GM19468 (cell line): ENCODE data around the gene MLF2.
"Not testable (repeated sequence)": the region's sequence is repeated elsewhere in the genome, so short reads cannot be mapped to it uniquely, and the experiment has no call there.

Source experiments
- ATAC-seq: cut with Tn5 transposase; IDR thresholded peaks from one replicate; pipeline ENCODE4 v1.9.1; 2021; ENCODE audit warnings: mild to moderate bottlenecking, moderate library complexity, moderate number of reproducible peaks; ENCODE audit not compliant: unreplicated experiment; ENCODE audit errors: extremely low read depth

Gene MLF2

DNA sequence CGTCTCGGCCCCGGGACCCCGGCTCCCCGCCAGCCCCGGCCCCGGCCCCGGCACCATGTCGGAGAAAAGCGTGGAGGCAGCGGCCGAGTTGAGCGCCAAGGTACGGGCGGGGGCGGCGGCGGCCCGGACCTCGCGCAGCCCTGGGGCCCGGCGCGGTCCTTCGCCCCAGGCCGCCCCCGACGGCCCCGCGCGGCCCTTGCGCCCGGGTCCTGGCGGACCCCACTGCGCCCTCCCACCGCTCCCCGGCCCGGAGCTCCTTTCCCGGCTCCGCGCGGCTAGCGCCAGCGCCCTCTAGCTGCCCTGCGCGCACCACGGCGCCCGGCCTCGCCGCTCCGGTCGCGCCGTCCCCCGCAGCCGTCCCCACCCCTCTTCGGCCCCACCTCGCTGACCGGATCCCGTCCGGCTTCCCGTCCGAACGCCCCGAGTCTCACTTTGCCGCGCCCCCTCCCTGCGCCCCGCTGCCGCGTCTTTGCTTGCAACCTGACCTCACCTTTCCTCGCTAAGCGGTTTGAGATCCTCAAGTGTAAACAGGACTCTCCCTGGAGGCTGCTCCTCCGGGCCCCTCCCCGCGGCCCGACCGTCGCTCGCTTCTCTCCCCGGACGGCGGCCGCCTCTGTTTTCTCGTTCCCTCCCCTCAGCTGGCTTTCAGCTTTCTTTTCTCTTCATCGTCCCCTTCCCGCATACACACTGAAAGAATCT, 13.9 kb upstream of the MLF2 start:
- ATAC-seq: no peak

DNA sequence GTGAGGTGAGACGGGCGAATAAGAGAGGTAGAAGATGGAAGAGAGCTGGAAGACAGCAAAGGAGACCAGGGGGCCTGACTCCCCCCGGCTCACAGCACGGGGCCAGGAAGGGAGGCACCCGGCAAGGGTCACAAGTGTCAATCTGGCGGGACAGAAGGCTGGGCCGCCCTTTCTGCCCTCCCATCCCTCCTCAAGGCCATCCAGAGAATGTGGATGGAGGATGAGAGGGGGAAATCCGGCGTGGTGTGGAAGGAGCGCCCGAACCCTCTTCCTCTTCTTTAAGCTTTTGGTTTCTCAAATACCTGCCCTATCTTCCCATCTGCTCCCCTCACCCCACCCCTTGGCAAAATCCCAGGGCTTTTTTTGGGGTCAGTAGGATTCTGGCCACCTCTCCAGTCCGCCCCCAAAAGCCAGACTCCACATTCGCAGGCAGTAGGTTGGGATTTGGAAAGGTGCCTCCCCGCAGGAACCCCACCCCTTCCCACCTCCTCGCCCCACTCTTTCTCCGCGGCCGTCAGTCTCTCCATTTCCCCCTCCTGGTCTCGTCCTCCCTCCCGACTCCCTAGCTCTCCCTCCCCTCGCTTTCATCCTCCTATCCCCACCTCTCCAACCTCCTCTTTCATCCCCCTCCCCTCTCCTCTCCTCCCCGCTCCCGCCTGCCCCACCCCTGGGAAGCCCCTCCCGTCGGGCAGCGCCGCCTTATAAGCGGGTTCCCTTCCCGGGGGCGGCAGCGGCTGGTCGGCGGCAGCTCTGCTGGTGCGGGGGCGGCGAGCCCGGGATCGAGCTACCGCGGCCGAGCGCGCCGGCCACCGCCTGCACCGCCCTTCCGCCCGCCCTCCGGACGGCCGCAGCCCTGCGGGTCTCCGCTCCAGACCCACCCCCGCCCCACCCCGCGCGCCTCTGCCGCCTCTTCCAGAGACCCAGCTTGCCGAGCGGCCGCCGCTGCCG, 13.0 kb upstream of the MLF2 start, which contains the start of gene PTMS:
TSS of gene PTMS (plus strand) at position 730 of the 948 bp plus-strand sequence. CDS start 343 bp downstream, outside the sequence.
- no peak for ATAC-seq

DNA sequence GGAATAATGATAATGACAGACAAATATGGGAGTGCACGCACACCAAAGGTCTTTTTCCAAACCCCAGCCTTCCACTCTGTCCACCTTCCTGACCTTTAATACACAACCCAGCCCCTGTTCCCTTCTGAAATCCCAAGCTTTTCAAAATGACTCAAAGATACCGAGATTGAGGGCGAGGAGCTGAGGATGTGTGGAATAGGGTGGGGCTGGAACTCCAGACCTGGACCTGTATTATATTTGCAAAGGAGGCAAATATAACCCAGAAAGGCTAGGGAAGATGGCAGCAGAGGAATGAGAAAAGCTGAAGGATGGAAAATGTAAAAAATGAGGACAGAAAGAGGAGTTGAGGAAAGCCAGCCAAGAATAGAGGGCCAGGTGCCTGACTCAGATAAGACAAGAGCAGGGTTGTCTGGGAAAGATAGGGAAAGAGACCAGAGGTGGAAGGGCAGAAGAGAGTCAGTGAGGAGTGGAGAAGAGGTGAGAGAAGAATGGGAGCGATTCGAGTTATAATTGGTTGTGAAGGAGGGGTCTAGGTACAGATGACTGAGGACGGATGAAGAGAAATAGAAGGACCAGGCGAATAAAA, 12.2 kb upstream of the MLF2 start:
- ATAC-seq: no peak

DNA sequence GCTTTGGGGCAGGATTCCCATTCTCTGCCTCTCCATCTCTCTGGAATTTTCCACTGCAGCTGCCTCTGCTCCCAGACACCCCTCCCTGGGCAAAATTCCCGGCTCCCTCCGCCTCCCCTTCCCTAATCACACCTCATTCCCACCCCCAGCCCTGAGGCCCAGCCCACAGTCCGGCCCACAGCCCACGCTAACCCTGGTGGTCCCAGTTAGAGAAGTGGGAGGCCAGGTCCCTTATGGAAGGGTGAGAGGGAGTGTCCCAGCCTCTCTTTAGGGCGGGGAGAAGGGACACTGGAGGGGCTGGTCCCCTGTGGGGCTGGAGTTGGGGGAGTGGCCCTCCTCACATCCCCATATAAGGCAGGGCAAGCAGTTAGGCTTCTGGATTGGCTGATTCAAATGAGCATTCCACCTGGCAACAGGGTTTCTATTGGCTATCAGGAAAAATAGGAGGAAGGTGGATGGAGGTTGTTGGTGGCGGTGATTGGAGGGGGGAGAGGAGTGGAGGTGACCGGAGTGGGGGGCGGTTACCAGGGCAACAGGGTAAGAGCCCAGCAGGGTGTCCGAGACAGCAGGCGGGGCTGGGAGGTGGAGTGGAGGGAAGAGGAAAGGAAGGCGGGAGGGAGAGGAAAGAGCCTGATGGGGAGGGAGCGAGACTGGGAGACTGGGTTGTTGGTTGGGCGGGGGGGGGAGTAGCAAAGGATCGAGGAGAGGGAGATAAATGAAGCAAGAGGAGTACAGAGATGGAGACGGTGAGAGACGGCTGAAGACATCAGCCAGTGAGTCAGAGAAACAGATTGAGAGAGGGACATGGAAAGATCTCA, 11.3 kb upstream of the MLF2 start:
- peak; percentile 66 for ATAC-seq

DNA sequence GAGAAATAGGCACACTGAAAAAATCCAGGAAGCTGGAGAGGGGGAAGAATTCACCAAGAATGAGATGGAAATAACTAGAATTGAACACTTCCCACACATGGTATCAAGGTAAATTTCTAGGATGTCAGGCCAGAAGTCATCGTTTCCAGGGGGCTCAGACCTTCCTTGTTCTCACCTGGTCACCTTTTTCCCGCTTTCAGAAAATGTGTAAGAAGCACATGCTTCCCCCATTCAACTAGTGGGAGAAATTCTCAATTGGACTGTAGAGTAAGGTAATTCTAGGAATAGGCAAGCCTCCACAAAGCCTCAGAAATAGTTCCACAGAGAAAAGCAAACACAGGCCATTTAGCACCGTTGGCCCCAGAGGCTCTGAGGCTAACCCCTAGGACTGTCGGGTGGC, 10.4 kb upstream of the MLF2 start:
- no peak for ATAC-seq

DNA sequence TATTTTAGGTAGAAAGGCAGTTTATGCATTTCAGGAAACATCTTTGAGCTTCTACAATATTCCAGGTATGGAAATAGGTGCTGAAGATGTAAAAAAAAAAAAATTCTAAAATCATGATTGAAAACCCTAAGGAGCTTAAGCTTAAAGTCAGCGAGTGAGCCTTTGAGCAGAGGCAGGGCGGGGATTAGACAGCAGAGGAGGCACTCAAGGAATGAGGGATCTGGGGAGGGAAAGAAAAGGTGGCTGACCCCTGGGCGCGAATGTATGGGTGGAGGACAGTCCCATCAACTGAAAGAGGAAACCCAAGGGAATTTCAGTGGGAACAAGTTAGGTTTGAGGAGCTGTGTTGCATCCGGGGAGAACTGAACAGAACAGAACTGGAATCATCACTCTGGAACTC, 6.8 kb upstream of the MLF2 start:
- no peak for ATAC-seq

DNA sequence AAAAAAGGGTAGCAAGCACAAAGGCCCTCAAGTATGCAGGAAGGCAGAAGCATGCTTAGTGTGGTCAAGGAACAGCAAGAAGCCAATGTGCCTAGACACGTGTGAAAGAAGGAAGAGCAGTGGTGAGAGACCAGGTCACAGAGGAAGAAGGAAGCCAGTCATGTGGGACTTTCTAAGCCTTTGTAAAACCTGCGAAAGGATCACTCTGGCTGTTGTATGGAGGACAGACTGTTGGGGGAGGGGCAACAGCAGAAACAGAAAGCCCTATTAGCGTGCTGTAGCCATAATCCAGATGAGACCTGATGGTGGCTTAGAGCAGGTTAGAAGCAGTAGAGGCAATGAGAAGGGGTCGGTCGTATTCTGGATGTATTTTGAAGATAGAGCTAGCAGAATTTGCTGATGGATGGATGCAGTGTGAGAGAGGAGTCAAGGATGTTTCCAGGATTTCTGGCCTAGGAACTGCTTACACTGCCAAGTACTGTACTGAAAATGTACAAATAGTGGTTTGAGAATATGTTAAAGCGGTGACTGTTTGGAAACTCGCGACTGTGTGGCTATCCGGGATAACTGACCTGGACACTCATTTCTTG, 5.7 kb upstream of the MLF2 start:
- ATAC-seq: no peak

DNA sequence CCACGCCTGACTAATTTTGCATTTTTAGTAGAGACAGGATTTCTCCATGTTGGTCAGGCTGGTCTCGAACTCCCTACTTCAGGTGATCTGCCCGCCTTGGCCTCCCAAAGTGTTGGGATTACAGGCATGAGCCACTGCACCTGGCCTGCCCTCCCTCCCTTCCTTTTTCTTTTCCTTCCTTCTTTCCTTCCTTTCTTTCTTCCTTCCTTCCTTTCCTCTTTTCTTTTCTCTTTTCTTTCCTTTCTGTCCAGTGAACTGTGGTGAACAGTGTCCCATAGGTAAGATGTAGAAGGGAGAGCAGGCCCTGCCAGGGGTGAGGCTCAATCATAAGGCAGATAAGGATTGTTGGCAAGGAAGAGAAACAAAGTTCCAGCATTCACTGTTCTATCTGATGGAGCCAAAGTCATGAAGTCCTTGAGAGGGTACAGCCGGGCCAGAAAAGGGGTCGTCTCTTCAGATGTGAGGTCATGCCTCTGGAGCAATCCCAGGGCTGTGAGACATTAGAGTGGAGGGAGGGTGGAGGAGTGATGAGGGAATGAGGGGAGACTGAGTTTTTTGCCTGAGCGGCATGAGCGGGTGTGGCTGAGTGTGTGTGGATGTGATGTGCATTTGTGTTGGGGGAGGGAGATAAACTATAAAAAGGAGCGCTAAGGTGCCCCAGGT, 4.2 kb upstream of the MLF2 start:
- no peak for ATAC-seq

DNA sequence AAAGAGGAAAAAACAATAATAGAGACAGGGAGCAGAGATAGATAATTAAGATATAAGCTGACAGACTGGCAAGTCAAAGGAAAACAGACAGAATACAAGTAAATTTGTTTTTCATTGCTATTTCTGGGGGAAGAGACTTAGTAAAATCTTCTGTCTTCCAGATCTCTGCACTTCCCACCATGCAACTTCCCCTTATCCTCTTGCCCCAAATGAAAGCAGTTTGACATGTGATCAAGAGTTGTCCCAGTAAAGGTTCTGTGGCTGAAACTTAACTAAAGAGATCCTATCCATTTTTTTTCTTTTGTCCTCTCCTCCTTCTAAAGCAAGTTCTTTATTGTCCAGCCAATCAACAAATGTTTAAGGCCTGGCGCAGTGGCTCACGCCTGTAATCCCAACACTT, 1.5 kb upstream of the MLF2 start:
- no peak for ATAC-seq

DNA sequence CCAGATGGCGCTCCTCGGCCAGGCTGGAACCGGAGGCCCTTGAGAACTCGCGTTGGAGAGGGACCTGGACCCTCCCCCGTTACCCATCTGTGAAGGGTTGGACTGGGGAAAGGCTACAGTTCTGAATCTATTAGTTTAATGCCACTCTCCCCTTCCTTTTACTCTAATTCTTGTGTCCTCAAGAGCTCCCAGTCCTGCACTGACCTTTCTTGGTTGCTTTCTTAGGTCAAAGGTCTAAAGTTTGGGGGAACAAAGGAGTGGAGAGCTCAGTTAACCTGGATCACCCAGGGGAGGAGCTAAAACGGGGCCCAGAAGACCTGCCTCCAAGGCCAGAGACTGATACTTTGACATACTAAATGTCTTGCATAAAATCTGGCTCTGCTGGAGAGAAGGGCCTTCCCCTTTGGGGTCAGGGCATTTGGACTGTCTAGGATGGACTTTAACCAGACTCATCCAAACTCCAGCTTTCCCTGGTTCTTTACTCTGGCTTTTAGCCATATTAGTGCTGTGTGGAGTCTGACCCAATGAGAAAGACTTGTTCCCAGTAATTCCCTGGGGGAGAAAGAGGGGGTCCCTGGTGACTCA, 923 bp upstream of the MLF2 start:
- ATAC-seq: no peak

DNA sequence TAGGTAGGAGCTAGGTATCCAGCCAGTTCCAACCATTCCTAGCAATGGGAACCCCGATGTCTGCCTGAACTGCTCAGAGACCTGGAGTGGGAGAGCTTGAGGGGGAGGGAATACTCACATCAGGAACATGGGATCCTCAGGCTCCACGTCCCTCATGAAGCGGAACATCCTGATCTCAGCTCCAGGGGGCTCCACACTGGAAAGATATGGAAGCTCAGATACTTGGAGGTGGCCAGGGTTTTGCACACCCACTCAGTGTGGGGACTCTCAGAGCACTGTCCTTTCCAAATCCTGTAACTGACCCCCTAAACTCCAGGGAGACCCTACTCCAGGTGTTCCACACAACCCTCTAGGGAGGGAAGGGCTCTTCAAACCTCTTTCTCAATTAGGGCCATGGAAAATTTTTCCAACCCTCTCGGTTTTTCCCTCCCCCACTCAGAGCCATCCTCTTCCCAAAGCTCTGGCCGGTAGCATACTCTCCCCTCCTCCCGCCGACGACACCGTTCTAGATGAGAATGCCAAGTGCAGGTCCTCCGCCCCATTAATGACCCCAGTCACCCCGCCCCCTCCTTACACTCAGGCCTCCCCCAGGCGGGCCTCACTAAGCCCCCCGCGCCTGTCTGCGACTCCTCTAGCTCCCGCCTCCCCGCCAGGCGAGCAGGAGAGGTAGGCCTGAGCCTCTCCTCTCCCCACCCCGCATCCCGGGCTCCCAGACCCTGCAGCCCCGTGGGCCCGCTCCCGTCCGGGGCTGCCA, 597 bp downstream of the MLF2 start:
- no peak for ATAC-seq

DNA sequence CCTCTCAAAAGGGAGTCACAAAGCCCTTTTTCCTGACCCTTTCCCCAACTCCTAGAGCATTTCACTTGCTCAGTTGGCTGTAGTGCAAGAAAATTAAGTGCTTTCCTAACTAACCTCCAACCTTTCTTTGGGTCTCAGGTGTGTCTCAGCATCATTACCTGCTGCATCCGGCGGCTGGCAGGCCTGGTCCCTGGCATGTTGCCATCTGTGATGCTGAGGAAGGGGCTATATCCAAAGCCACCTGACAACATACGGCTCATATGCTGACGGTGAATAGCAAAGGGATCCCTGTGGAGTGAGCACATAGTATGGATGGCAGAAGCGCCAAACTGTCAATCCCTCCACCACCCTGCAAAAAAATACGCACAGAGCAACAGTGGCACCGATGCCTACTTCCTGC, 1.2 kb downstream of the MLF2 start:
- ATAC-seq: no peak

DNA sequence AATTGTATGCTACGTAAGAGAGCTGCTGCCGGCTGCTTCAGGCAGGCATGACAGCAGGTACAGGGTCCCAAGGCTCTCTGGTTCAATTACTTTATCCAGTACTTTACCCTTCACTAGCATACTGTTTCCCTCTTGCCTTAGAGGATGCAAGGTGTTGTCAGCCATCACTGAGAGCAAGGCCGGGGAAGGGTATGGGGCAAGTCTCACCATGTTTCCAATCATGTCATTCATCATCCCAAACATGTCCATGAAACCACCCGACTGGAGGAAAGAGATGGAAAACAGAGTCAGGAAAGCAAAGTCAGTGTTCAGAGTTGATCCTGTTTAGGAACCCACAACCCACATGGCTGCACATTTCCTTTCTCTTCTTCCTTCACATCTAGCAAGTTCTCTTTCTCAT, 2.4 kb downstream of the MLF2 start:
- ATAC-seq: no peak

DNA sequence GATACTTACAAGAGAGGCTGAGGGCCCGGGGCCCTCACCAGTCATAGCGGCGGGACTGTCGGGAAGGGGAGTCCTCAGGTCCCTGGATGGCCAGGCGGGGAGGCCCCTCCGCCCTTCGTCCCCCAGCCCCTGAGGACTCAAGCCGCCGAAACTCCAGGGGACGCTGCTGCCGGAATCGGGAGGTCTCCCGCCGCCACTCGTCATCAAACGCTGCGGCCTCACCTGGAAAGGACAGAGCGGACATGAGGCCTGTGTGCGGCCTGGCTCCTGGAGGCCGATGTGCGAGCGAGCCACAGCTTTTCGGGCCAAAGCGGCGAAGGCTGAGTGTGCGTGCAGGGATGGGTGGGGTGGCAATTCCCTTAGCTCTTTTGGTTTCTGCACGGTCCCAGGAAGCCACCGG, 4.2 kb downstream of the MLF2 start:
- no peak for ATAC-seq

DNA sequence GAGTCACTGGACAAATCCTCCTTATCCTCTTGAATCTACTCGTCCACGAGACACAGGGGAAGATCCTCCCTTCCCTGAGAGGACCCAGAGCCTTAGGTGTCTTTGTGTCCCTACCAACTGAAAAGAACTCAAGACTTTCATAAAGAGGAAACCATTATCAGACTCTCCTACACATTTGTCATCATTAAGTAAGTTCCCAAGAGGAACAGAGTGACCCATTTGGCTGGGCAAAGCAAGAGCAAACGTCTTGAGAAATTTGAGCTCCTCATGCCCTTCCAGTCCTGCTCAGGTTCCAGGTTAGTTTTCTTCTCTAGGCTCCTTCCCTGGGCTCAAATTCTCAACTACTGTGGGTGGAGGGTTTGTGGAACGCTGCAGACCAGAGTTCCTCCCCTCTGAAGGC, 5.7 kb downstream of the MLF2 start:
- ATAC-seq: no peak

DNA sequence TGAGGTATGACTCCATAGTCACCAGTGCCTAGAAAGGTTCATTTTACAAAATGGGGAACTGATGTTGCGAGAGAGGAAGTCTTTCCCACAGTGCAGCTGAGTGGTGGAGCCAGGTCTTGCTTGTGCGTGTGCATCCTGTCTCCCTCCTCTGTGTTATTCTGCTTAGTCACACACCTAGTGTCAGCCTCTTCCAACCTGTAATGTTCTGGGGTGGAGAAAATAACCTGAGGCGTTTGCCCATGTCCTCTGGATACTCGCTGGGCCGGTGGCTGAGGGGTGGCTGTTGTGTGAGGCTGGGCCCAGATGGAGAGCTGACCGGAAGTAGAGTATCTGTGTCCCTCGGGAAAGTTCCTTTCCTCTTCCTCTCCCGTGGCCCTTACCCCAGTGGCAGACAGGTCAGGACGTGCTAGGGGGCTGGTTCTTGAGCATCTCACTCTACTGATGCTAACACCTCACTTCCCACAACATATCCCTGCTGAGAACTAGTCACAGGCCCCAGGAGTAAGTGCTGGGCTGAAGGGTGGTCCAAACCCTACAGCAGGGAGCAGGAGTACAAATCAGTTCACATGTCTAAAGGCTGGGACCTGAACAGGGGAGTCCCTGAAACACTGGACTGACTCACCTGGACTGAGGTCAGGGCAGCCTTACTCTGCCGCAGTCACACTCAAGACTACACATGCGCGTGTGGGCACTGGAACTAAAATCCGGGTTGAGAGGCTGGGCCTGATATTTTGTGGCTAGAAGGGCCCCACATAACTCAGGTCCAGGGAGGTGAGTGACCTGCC, 7.0 kb downstream of the MLF2 start:
- no peak for ATAC-seq

DNA sequence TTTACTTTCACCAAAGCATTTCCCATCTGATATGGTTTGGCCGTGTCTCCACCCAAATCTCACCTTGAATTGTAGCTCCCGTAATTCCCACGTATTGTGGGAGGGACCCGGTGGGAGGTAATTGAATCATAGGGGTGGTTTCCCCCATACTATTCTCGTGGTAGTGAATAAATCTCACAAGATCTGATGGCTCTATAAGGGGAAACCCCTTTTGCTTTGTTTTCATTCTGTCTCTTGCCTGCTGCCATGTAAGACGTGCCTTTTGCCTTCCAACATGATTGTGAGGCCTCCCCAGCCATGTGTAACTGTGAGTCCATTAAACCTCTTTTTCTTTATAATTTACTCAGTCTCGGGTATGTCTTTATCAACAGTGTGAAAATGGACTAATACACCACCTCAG, 9.6 kb downstream of the MLF2 start:
- not testable (repeated sequence) for ATAC-seq

DNA sequence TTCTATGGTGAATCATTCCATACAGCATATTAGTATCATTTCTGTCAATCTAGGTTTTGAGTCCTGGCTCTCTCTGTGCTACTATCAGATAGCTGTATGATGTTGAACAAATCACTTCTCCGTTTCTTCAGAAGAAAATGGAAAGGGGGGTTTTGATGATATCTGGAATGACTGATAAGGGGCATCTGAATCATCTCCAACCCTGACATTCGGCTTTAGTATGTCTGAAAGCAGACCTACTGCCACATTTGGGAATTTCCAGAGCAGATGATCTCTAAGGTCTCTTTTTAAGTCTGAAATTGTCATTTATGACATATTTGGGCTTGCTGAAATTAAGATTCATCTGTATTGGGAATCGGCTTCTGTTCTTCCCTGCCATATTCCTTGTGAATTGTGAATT, 10.1 kb downstream of the MLF2 start:
- no peak for ATAC-seq
